OCI-M2 (cell line): ENCODE measurements around the gene GJB5.
"Not testable (repeated sequence)": the region's sequence is repeated elsewhere in the genome, so short reads cannot be mapped to it uniquely, and the experiment has no call there.

Experiments used
- DNase-seq: peaks from one replicate; lab custom pipeline; 2025; ENCODE audit not compliant: unreplicated experiment; lab: John Stamatoyannopoulos, UW

The GJB5 gene

GRCh38 chr1:34754964-34755637 is at the start of gene GJB5:
Gene GJB5 (plus strand): TSS chr1:34755047. CDS start chr1:34757331, 2,284 bp downstream.
- no peak for DNase-seq

GRCh38 chr1:34705077-34705476 is 49.8 kb upstream of the GJB5 start:
- no peak for DNase-seq

GRCh38 chr1:34708106-34708505 is 46.7 kb upstream of the GJB5 start:
- no peak for DNase-seq

GRCh38 chr1:34709547-34709946 is 45.3 kb upstream of the GJB5 start:
- no peak for DNase-seq

GRCh38 chr1:34710812-34711211 is 44.0 kb upstream of the GJB5 start:
- DNase-seq = no peak

- DNase-seq = no peak
Observed at GRCh38 chr1:34711485-34711884, 43.4 kb upstream of the GJB5 start.

GRCh38 chr1:34712007-34712688 is 42.7 kb upstream of the GJB5 start:
- DNase-seq = no peak

GRCh38 chr1:34713443-34713842 is 41.4 kb upstream of the GJB5 start:
- no peak for DNase-seq

- no peak for DNase-seq
Observed at GRCh38 chr1:34714386-34714785, 40.5 kb upstream of the GJB5 start.

- no peak for DNase-seq
Observed at GRCh38 chr1:34715139-34715538, 39.7 kb upstream of the GJB5 start.

- no peak for DNase-seq
Observed at GRCh38 chr1:34721241-34721640, 33.6 kb upstream of the GJB5 start.

- DNase-seq = no peak
Observed at GRCh38 chr1:34721646-34722355, 33.0 kb upstream of the GJB5 start.

- DNase-seq = no peak
Observed at GRCh38 chr1:34726861-34727260, 28.0 kb upstream of the GJB5 start.

GRCh38 chr1:34730485-34730884 is 24.4 kb upstream of the GJB5 start:
- no peak for DNase-seq

GRCh38 chr1:34732831-34733230 is 22.0 kb upstream of the GJB5 start:
- not testable (repeated sequence) for DNase-seq

- DNase-seq = no peak
Observed at GRCh38 chr1:34736692-34737091, 18.2 kb upstream of the GJB5 start.

- not testable (repeated sequence) for DNase-seq
Observed at GRCh38 chr1:34737236-34737635, 17.6 kb upstream of the GJB5 start.

- no peak for DNase-seq
Observed at GRCh38 chr1:34739613-34740012, 15.2 kb upstream of the GJB5 start.

GRCh38 chr1:34740161-34740868 is 14.5 kb upstream of the GJB5 start:
- no peak for DNase-seq

GRCh38 chr1:34742667-34743270 is 12.1 kb upstream of the GJB5 start:
- no peak for DNase-seq

- DNase-seq = no peak
Observed at GRCh38 chr1:34743775-34744174, 11.1 kb upstream of the GJB5 start.
